A549 (cell line): Measurements from ENCODE around the gene CDK14. TPM values are rescaled to one million over a fixed set of nuclear protein-coding genes. Genes with fewer than 3 reads are reported as not detected.

Experiments
- ATAC-seq, 2 experiments: fragments of 200-7000 bp in 1 of 2; fragments of >200 bp in 1 of 2; cut with Nextera tagmentation in 1 of 2; cut with Tn5 transposase in 1 of 2; 3 replicates each; pipeline versions ENCODE4 v1.8.0 to v1.9.1; 2018 to 2020; ENCODE audit warnings: mild to moderate bottlenecking in 1 of 2, moderate library complexity in 1 of 2
- CTCF ChIA-PET: fragments of 300-600 bp; sonication (Branson Sonifier 250); formaldehyde crosslinking; extraction: SDS; loops from one replicate; lab custom pipeline; 2021; ENCODE audit warnings: antibody characterized with exemption, inconsistent platforms; lab: Yijun Ruan, JAX
- POLR2A ChIA-PET: fragments of 350-600 bp; formaldehyde crosslinking; extraction: SDS; loops from one replicate; lab custom pipeline; 2021; ENCODE audit warnings: antibody characterized with exemption, inconsistent platforms; lab: Yijun Ruan, JAX
- DNase-seq, 2 experiments: peaks; one replicate each; pipeline versions ENCODE4 v3.0.0 to v3.0.0-alpha.2; 2011 to 2016; ENCODE audit warnings: low read depth in 1 of 2, low spot score in 1 of 2
- FAIRE-seq: peaks from 2 replicates; lab custom pipeline; 2011; peaks lifted over from hg19 to GRCh38; lab: Jason Lieb, UNC
- H3K27ac ChIP-seq, 2 experiments: fragments of >200 bp; sonication (Bioruptor Twin); formaldehyde crosslinking; 3 replicates each; pipeline ENCODE4 v1.5.1; 2016 to 2017
- H3K4me1 ChIP-seq: fragments of >200 bp; sonication (Bioruptor Twin); formaldehyde crosslinking; 3 replicates; pipeline ENCODE4 v1.6.1; 2016
- H3K4me2 ChIP-seq: fragments of >200 bp; sonication (Bioruptor Twin); formaldehyde crosslinking; 3 replicates; pipeline ENCODE4 v1.6.1; 2016
- H3K4me3 ChIP-seq: fragments of >200 bp; sonication (Bioruptor Twin); formaldehyde crosslinking; 3 replicates; pipeline ENCODE4 v1.5.1; 2016
- H3K9me3 ChIP-seq: fragments of >200 bp; sonication (Bioruptor Twin); formaldehyde crosslinking; 3 replicates; pipeline ENCODE4 v1.6.1; 2016
- CBX8 ChIP-seq: fragments of 200-600 bp; sonication (generic); IDR thresholded peaks from 2 replicates; pipeline ENCODE4 v1.6.1; 2016
- EHF ChIP-seq: fragments of 250-450 bp; sonication (Bioruptor Pico); IDR thresholded peaks from 2 replicates; pipeline ENCODE4 v1.5.0; 2020; ENCODE audit warnings: mild to moderate bottlenecking
- EP300 ChIP-seq, 2 experiments: fragments of >200 bp; sonication (Bioruptor Twin); formaldehyde crosslinking; IDR thresholded peaks; 2 replicates in 1 of 2; 3 replicates in 1 of 2; pipeline ENCODE4 v1.6.1; 2016 to 2017
- HDAC2 ChIP-seq: fragments of 200-600 bp; sonication (generic); IDR thresholded peaks from 2 replicates; pipeline ENCODE4 v1.6.1; 2016
- HEYL ChIP-seq: fragments of 250-450 bp; sonication (Bioruptor Pico); IDR thresholded peaks from 2 replicates; pipeline ENCODE4 v1.8.0; 2021; ENCODE audit warnings: mild to moderate bottlenecking, moderate library complexity
- HMGXB4 ChIP-seq: fragments of 250-450 bp; sonication (Bioruptor Pico); IDR thresholded peaks from 2 replicates; pipeline ENCODE4 v1.5.0; 2021; ENCODE audit warnings: mild to moderate bottlenecking, moderate library complexity, borderline replicate concordance
- HOXB13 ChIP-seq: fragments of 250-450 bp; sonication (Bioruptor Pico); IDR thresholded peaks from 2 replicates; pipeline ENCODE4 v1.5.0; 2020; ENCODE audit warnings: low read depth, mild to moderate bottlenecking, moderate library complexity
- HOXB5 ChIP-seq: fragments of 250-450 bp; sonication (Bioruptor Pico); IDR thresholded peaks from 2 replicates; pipeline ENCODE4 v1.5.0; 2020; ENCODE audit warnings: mild to moderate bottlenecking, moderate library complexity
- JUNB ChIP-seq: fragments of >200 bp; sonication (Bioruptor Twin); formaldehyde crosslinking; IDR thresholded peaks from 2 replicates; pipeline ENCODE4 v1.6.1; 2016
- KDM1A ChIP-seq: fragments of 200-600 bp; sonication (generic); IDR thresholded peaks from 2 replicates; pipeline ENCODE4 v1.6.1; 2016; ENCODE audit warnings: low read depth, mild to moderate bottlenecking
- KDM5A ChIP-seq: fragments of 200-600 bp; sonication (generic); IDR thresholded peaks from 2 replicates; pipeline ENCODE4 v1.6.1; 2016; ENCODE audit warnings: antibody characterized with exemption, mild to moderate bottlenecking
- MAZ ChIP-seq: fragments of 150-350 bp; IDR thresholded peaks from 2 replicates; pipeline ENCODE4 v1.6.1; 2014; ENCODE audit warnings: antibody characterized with exemption, low read depth, low read length, borderline replicate concordance
- MYC ChIP-seq: IDR thresholded peaks from 2 replicates; pipeline ENCODE4 v1.6.1; 2012; ENCODE audit warnings: mild to moderate bottlenecking, inconsistent platforms, low read length, improper control_type of control experiment, borderline replicate concordance
- NR3C1 ChIP-seq: fragments of >200 bp; sonication (Bioruptor Twin); formaldehyde crosslinking; IDR thresholded peaks from 3 replicates; pipeline ENCODE4 v1.6.1; 2017
- PHF8 ChIP-seq: fragments of 200-600 bp; sonication (generic); IDR thresholded peaks from 2 replicates; pipeline ENCODE4 v1.6.1; 2016; ENCODE audit warnings: low read depth, mild to moderate bottlenecking, antibody characterized with exemption, moderate library complexity, borderline replicate concordance
- POLR2A ChIP-seq: IDR thresholded peaks from 2 replicates; pipeline ENCODE4 v1.6.1; 2012; ENCODE audit warnings: mild to moderate bottlenecking, low read length
- RAD21 ChIP-seq, 2 experiments: fragments of >200 bp in 1 of 2; sonication (Bioruptor Twin) in 1 of 2; formaldehyde crosslinking in 1 of 2; IDR thresholded peaks in 1 of 2; conservative IDR thresholded peaks in 1 of 2; 2 replicates in 1 of 2; 3 replicates in 1 of 2; pipeline ENCODE4 v1.6.1; 2012 to 2018; ENCODE audit warnings: inconsistent platforms in 1 of 2
- RCOR1 ChIP-seq: fragments of 150-350 bp; IDR thresholded peaks from 2 replicates; pipeline ENCODE4 v1.6.1; 2014; ENCODE audit warnings: antibody characterized with exemption, low read length, low read depth
- REST ChIP-seq: fragments of 200-600 bp; sonication (generic); IDR thresholded peaks from 2 replicates; pipeline ENCODE4 v1.6.1; 2016; ENCODE audit warnings: antibody characterized with exemption, mild to moderate bottlenecking, moderate library complexity
- SREBF2 ChIP-seq: fragments of 450-650 bp; IDR thresholded peaks from 2 replicates; pipeline ENCODE4 v1.6.1; 2014; ENCODE audit warnings: mild to moderate bottlenecking, moderate library complexity
- ZC3H11A ChIP-seq: fragments of 450-650 bp; IDR thresholded peaks from 2 replicates; pipeline ENCODE4 v1.6.1; 2014; ENCODE audit warnings: antibody characterized with exemption, mild to moderate bottlenecking
- whole genome bisulfite sequencing: methylation state at CpG from one replicate; pipeline ENCODE4 v1.1.6; 2017; ENCODE audit errors: missing lambda C conversion rate; 5-methylcytosine and 5-hydroxymethylcytosine counted together
- polyA plus RNA-seq, 4 experiments: library from polyadenylated mRNA; depleted of rRNA in 3 of 4; stranded (reverse); fragments of >200 nt; fragmentation: RNase III in 1 of 4; extraction: RNeasy Plus Mini Kit Qiagen cat#74134 plus additional on column Dnase treatment in 1 of 4; gene quantifications; 2 replicates in 3 of 4; 3 replicates in 1 of 4; pipeline ENCODE4 v1.2.3, GENCODE V29; 2011 to 2017
- TF ChIP-seq, protein P1 (sequence below): IDR thresholded peaks from 2 replicates; pipeline ENCODE4 v1.6.1; 2012
- TF ChIP-seq, protein P2 (sequence below): IDR thresholded peaks from 2 replicates; pipeline ENCODE4 v1.6.1; 2012; ENCODE audit warnings: low read depth, borderline replicate concordance
- TF ChIP-seq, protein P3 (sequence below): fragments of >200 bp; sonication (Bioruptor Twin); formaldehyde crosslinking; IDR thresholded peaks from 3 replicates; pipeline ENCODE4 v1.6.1; 2016

Gene CDK14
- polyA plus RNA-seq, 2 of the 4 experiments (the other 2 are of a cell fraction), result 0.21 to 0.23 TPM

GRCh38 chr7:91230503-91230902 is 634.4 kb downstream of the CDK14 start:
- no peak overlapping the region for H3K4me2 ChIP-seq
- ChIA-PET CTCF (no interaction called here), POLR2A (no interaction called here)
- H3K9me3 ChIP-seq, result no peaks in the 10 kb centered on the region
- TF ChIP-seq HDAC2, result no peak
- no peak for TF ChIP-seq MAZ
- no peak for TF ChIP-seq CBX8
- TF ChIP-seq HOXB13, result no peak
- TF ChIP-seq, protein P1, sequence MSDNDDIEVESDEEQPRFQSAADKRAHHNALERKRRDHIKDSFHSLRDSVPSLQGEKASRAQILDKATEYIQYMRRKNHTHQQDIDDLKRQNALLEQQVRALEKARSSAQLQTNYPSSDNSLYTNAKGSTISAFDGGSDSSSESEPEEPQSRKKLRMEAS, result no peak
- TF ChIP-seq, protein P2, sequence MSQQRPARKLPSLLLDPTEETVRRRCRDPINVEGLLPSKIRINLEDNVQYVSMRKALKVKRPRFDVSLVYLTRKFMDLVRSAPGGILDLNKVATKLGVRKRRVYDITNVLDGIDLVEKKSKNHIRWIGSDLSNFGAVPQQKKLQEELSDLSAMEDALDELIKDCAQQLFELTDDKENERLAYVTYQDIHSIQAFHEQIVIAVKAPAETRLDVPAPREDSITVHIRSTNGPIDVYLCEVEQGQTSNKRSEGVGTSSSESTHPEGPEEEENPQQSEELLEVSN, result no peak
- no peak for TF ChIP-seq EHF
- TF ChIP-seq MYC, result no peak
- TF ChIP-seq EP300 (IDR thresholded peaks at IDR 0.05), result no peak
- TF ChIP-seq REST, result no peak
- TF ChIP-seq POLR2A, result no peak
- FAIRE-seq (no peak), DNase-seq (no peak), ATAC-seq (no peak)
- no peak overlapping the region for H3K27ac ChIP-seq
- WGBS, result 43% methylated on average over 3 of the region's 3 CpGs
- H3K4me1 ChIP-seq, result no peaks in the 10 kb centered on the region
- no peak overlapping the region for H3K4me3 ChIP-seq

GRCh38 chr7:91233212-91233611 is 637.1 kb downstream of the CDK14 start:
- H3K4me2 ChIP-seq, result no peak overlapping the region
- TF ChIP-seq SREBF2, result no peak
- no peak for TF ChIP-seq RCOR1
- TF ChIP-seq RAD21 (conservative IDR thresholded peaks at IDR 0.05 in 1 of 2, IDR thresholded peaks at IDR 0.05 in 1 of 2), result no peak
- no peak for TF ChIP-seq KDM1A
- no peak for TF ChIP-seq HOXB5
- TF ChIP-seq JUNB, result no peak
- TF ChIP-seq, protein P3, sequence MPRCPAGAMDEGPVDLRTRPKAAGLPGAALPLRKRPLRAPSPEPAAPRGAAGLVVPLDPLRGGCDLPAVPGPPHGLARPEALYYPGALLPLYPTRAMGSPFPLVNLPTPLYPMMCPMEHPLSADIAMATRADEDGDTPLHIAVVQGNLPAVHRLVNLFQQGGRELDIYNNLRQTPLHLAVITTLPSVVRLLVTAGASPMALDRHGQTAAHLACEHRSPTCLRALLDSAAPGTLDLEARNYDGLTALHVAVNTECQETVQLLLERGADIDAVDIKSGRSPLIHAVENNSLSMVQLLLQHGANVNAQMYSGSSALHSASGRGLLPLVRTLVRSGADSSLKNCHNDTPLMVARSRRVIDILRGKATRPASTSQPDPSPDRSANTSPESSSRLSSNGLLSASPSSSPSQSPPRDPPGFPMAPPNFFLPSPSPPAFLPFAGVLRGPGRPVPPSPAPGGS, result no peak
- TF ChIP-seq PHF8, result no peak
- no peak for TF ChIP-seq EP300 (IDR thresholded peaks at IDR 0.05)
- TF ChIP-seq, all 56 proteins: peak for 0
- ChIA-PET POLR2A (no interaction called here), CTCF (no interaction called here)
- 29% methylated on average over 8 of the region's 8 CpGs for WGBS
- Histone ChIP-seq H3K27ac (no peak overlapping the region), H3K4me3 (no peak overlapping the region), H3K4me1 (no peaks in the 10 kb centered on the region), H3K9me3 (no peaks in the 10 kb centered on the region)
- DNase-seq (no peak), FAIRE-seq (no peak), ATAC-seq (no peak)

DNA sequence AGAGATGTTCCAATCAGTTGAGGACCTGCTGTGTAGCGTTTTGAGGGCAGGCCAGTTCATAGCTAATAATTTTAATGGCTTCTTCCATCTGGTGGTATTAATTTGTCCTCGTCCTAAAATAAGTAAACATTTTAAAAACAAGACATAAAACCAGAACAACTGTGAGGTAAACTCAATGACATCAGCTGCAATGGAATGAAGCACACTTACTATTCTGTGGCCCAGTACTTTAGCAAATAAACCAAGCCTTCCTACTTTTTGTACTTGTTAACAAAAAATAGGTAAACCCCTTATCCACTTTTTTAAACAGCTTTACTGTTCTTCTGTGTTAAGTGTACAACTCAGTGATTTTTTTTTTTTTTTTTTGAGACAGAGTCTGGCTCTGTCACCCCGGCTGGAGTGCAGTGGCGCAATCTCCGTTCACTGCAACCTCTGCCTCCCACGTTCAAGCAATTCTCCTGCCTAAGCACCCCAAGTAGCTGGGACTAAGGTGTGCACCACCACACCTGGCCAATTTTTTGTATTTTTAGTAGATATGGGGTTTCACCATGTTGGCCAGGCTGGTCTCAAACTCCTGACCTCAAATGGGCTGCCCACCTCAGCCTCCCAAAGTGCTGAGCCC is 639.2 kb downstream of the CDK14 start:
- H3K4me3 ChIP-seq, result no peak overlapping the region
- no peak for ATAC-seq
- H3K4me2 ChIP-seq, result no peak overlapping the region
- DNase-seq, result no peak
- CTCF ChIA-PET, result interaction anchor here (0.5 kb wide), 1 partner anchor 432 kb away, joined by 6 read pairs; no protein-coding TSS in a partner anchor
- no peak for FAIRE-seq
- H3K27ac ChIP-seq, result no peak overlapping the region
- H3K9me3 ChIP-seq, result no peaks in the 10 kb centered on the region
- H3K4me1 ChIP-seq, result no peaks in the 10 kb centered on the region
- 43% methylated on average over 6 of the region's 6 CpGs for WGBS
- POLR2A ChIA-PET, result no interaction called here
- no peak for TF ChIP-seq ZC3H11A
- TF ChIP-seq HEYL (CRISPR knock-in tag), result no peak
- TF ChIP-seq HMGXB4, result no peak
- no peak for TF ChIP-seq EHF
- no peak for TF ChIP-seq KDM5A
- no peak for TF ChIP-seq NR3C1
- no peak for TF ChIP-seq EP300 (IDR thresholded peaks at IDR 0.05)
- no peak for TF ChIP-seq REST
